Neutrophil (primary cell): ENCODE measurements around the gene NAA15.
"Not testable (repeated sequence)": the region's sequence is repeated elsewhere in the genome, so short reads cannot be mapped to it uniquely, and the experiment has no call there.

Source experiments
- H3K27ac ChIP-seq: fragments of 200-600 bp; sonication (generic); 2 replicates; pipeline ENCODE4 v1.5.1; 2016; ENCODE audit warnings: mild to moderate bottlenecking, moderate library complexity
- H3K27me3 ChIP-seq: fragments of 200-600 bp; sonication (generic); 2 replicates; pipeline ENCODE4 v1.6.0; 2016; ENCODE audit warnings: mild to moderate bottlenecking
- H3K36me3 ChIP-seq: fragments of 200-600 bp; sonication (generic); 2 replicates; pipeline ENCODE4 v1.5.1; 2017
- H3K4me1 ChIP-seq, 2 experiments: fragments of 200-600 bp in 1 of 2; sonication (generic) in 1 of 2; 1 replicate in 1 of 2; 2 replicates in 1 of 2; pipeline versions ENCODE4 v1.5.1 to v1.6.1; 2013 to 2016; ENCODE audit warnings: low read depth in 1 of 2, low read length in 1 of 2, mild to moderate bottlenecking in 1 of 2, moderate library complexity in 1 of 2; ENCODE audit not compliant: control insufficient read depth in 1 of 2, insufficient read depth in 1 of 2
- H3K4me3 ChIP-seq, 2 experiments: fragments of 200-600 bp in 1 of 2; sonication (generic) in 1 of 2; 1 replicate in 1 of 2; 2 replicates in 1 of 2; pipeline ENCODE4 v1.5.1; 2013 to 2016; ENCODE audit warnings: low read depth in 1 of 2, low read length in 1 of 2, mild to moderate bottlenecking in 1 of 2, moderate library complexity in 1 of 2
- H3K9me3 ChIP-seq: fragments of 200-600 bp; sonication (generic); 2 replicates; pipeline ENCODE4 v1.5.1; 2016
- TF ChIP-seq, protein P1 (sequence below): fragments of 200-600 bp; sonication (generic); IDR thresholded peaks from 2 replicates; pipeline ENCODE4 v1.5.1; 2016; ENCODE audit warnings: antibody characterized with exemption

The NAA15 gene

GRCh38 chr4:139312552-139313332 lies 11.4 kb downstream of the NAA15 start:
- Histone ChIP-seq H3K9me3 (no peaks in the 10 kb centered on the region), H3K36me3 (no peaks in the 10 kb centered on the region), H3K4me3 (no peak overlapping the region), H3K27ac (peak overlapping the region; percentile 26), H3K4me1 (peaks cover 14 to 15% of the 10 kb centered on the region in 2 experiments), H3K27me3 (no peaks in the 10 kb centered on the region)
- TF ChIP-seq, protein P1, sequence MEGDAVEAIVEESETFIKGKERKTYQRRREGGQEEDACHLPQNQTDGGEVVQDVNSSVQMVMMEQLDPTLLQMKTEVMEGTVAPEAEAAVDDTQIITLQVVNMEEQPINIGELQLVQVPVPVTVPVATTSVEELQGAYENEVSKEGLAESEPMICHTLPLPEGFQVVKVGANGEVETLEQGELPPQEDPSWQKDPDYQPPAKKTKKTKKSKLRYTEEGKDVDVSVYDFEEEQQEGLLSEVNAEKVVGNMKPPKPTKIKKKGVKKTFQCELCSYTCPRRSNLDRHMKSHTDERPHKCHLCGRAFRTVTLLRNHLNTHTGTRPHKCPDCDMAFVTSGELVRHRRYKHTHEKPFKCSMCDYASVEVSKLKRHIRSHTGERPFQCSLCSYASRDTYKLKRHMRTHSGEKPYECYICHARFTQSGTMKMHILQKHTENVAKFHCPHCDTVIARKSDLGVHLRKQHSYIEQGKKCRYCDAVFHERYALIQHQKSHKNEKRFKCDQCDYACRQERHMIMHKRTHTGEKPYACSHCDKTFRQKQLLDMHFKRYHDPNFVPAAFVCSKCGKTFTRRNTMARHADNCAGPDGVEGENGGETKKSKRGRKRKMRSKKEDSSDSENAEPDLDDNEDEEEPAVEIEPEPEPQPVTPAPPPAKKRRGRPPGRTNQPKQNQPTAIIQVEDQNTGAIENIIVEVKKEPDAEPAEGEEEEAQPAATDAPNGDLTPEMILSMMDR = no peak

- not testable (repeated sequence) for H3K4me3 ChIP-seq, H3K36me3 ChIP-seq, H3K27me3 ChIP-seq, H3K9me3 ChIP-seq
- Histone ChIP-seq H3K4me1 (peaks cover 14 to 15% of the 10 kb centered on the region in 2 experiments), H3K27ac (peak overlapping the region; percentile 26)
Measured at GRCh38 chr4:139313414-139313813, 12.1 kb downstream of the NAA15 start.

GRCh38 chr4:139314047-139314800 lies 12.9 kb downstream of the NAA15 start:
- H3K4me3 ChIP-seq = no peak overlapping the region
- H3K27ac ChIP-seq = peak overlapping the region; percentile 7
- H3K4me1 ChIP-seq = peaks cover 14 to 15% of the 10 kb centered on the region in 2 experiments
- no peaks in the 10 kb centered on the region for H3K9me3 ChIP-seq
- no peaks in the 10 kb centered on the region for H3K27me3 ChIP-seq
- H3K36me3 ChIP-seq = no peaks in the 10 kb centered on the region
- TF ChIP-seq, protein P1 = no peak

DNA sequence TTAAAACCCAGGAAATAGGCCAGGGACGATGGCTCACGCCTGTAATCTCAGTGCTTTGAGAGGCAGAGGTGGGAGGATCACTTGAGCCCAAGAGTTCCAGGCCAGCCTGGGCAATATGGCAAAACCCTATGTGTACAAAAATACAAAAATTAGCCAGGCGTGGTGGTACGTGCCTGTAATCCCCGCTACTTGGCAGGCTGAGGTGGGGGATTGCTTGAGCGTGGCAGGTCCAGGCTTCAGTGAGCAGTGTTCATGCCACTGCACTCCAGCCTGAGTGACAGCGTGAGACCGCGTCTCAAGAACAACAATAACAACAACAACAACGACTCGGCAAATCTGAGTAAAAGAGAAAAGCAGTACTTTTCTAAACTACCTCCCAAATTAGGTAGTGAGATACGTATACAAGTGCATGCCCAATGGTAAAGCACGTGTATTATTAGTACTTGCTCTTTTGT lies 13.9 kb downstream of the NAA15 start:
- Histone ChIP-seq H3K4me1 (peaks cover 14 to 15% of the 10 kb centered on the region in 2 experiments), H3K4me3 (no peak overlapping the region), H3K27ac (no peak overlapping the region), H3K9me3 (no peaks in the 10 kb centered on the region), H3K27me3 (no peaks in the 10 kb centered on the region), H3K36me3 (no peaks in the 10 kb centered on the region)
- TF ChIP-seq, protein P1 = no peak

GRCh38 chr4:139316733-139317132 lies 15.4 kb downstream of the NAA15 start:
- H3K4me3 ChIP-seq = no peak overlapping the region
- H3K36me3 ChIP-seq = no peaks in the 10 kb centered on the region
- TF ChIP-seq, protein P1 = no peak
- H3K27me3 ChIP-seq = no peaks in the 10 kb centered on the region
- H3K27ac ChIP-seq = no peak overlapping the region
- H3K9me3 ChIP-seq = no peaks in the 10 kb centered on the region
- H3K4me1 ChIP-seq = peaks cover 14 to 15% of the 10 kb centered on the region in 2 experiments

- Histone ChIP-seq H3K9me3 (no peaks in the 10 kb centered on the region), H3K36me3 (no peaks in the 10 kb centered on the region), H3K27ac (no peak overlapping the region), H3K27me3 (no peaks in the 10 kb centered on the region), H3K4me1 (peaks cover 14 to 15% of the 10 kb centered on the region in 2 experiments), H3K4me3 (no peak overlapping the region)
- TF ChIP-seq, protein P1 = no peak
Measured at GRCh38 chr4:139317635-139318034, 16.3 kb downstream of the NAA15 start.
